HFFc6 (cell line): Measurements from ENCODE around the gene USP9Y. TPM values are rescaled to one million over a fixed set of nuclear protein-coding genes. Genes with fewer than 3 reads are reported as not detected.
A peak's percentile ranks its signal among the peaks of the same experiment; 100 is the strongest.

Source experiments
- DNase-seq: peaks from one replicate; pipeline ENCODE4 v3.0.0-alpha.2; 2018
- H3K27ac Mint-ChIP-seq: 2 replicates; pipeline ENCODE4 v1.8.0; 2020; ENCODE audit warnings: mild to moderate bottlenecking, mixed read lengths
- H3K27me3 Mint-ChIP-seq: 2 replicates; pipeline ENCODE4 v1.8.0; 2021; ENCODE audit warnings: mild to moderate bottlenecking, moderate library complexity, mixed read lengths; ENCODE audit not compliant: insufficient read depth
- H3K36me3 Mint-ChIP-seq: 2 replicates; pipeline ENCODE4 v1.8.0; 2021; ENCODE audit warnings: low read depth, mixed read lengths
- H3K4me1 Mint-ChIP-seq: 2 replicates; pipeline ENCODE4 v1.8.0; 2020; ENCODE audit warnings: low read depth, mixed read lengths
- H3K4me3 Mint-ChIP-seq: 2 replicates; pipeline ENCODE4 v1.8.0; 2020; ENCODE audit warnings: mild to moderate bottlenecking, moderate library complexity, mixed read lengths
- H3K9me3 Mint-ChIP-seq: 2 replicates; pipeline ENCODE4 v1.8.0; 2020; ENCODE audit warnings: mild to moderate bottlenecking, mixed read lengths
- total RNA-seq, 6 experiments: library from RNA; stranded (reverse); fragmentation: NEBNext Ultra II Directional; extraction: Animal tissue kit (Norgen Biotek cat#: 25700); gene quantifications; 2 replicates in 1 of 6; 3 replicates in 5 of 6; pipeline ENCODE4 v1.2.3, GENCODE V29; 2021
- TF ChIP-seq, protein P1 (sequence below): fragments of 200-600 bp; sonication (generic); IDR thresholded peaks from 2 replicates; pipeline ENCODE4 v1.5.0; 2021; ENCODE audit warnings: antibody characterized with exemption, mild to moderate bottlenecking

The USP9Y gene
- total RNA-seq, 6 experiments from 2014 or later = 16.7 to 21.1 (median 17.4) TPM

DNA sequence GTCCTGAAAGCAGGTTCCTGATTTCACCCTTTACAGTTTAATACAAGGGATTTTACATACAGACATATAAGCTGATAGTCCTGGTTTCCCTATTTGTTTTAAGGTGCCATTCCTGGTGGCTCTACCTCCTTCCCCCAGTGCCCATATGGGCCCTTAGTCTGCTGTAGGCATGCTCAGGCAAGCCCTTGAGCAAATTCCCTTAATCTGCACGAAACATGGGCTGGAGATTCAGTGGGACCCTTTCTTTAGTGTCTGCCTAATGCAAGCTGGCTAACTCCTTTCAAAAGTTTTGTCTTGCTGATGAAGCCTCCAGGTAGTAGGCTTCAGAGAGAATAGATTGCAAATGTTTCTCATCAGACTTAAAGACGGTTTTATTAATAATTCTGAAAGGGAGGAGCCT is 22.9 kb upstream of the USP9Y start:
- Mint-ChIP-seq H3K9me3 (peaks cover 7% of the 10 kb centered on the region; the same call in 1 of the 2 replicates), H3K4me3 (no peak overlapping the region), H3K27me3 (no peaks in the 10 kb centered on the region; the same call in 1 of the 2 replicates), H3K4me1 (peaks cover 22% of the 10 kb centered on the region), H3K27ac (no peak overlapping the region), H3K36me3 (peaks cover 13% of the 10 kb centered on the region)
- TF ChIP-seq, protein P1, sequence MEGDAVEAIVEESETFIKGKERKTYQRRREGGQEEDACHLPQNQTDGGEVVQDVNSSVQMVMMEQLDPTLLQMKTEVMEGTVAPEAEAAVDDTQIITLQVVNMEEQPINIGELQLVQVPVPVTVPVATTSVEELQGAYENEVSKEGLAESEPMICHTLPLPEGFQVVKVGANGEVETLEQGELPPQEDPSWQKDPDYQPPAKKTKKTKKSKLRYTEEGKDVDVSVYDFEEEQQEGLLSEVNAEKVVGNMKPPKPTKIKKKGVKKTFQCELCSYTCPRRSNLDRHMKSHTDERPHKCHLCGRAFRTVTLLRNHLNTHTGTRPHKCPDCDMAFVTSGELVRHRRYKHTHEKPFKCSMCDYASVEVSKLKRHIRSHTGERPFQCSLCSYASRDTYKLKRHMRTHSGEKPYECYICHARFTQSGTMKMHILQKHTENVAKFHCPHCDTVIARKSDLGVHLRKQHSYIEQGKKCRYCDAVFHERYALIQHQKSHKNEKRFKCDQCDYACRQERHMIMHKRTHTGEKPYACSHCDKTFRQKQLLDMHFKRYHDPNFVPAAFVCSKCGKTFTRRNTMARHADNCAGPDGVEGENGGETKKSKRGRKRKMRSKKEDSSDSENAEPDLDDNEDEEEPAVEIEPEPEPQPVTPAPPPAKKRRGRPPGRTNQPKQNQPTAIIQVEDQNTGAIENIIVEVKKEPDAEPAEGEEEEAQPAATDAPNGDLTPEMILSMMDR = no peak
- DNase-seq = no peak

- Mint-ChIP-seq H3K27me3 (no peaks in the 10 kb centered on the region; the same call in 1 of the 2 replicates), H3K36me3 (peaks cover 11% of the 10 kb centered on the region), H3K27ac (peak overlapping the region; percentile 78), H3K9me3 (peaks cover 5% of the 10 kb centered on the region; the same call in 1 of the 2 replicates), H3K4me1 (peaks cover 36% of the 10 kb centered on the region), H3K4me3 (peak overlapping the region; percentile 46)
- TF ChIP-seq, protein P1 = no peak
- DNase-seq = no peak
Measured at GRCh38 chrY:12681535-12681934, 19.5 kb upstream of the USP9Y start.

DNA sequence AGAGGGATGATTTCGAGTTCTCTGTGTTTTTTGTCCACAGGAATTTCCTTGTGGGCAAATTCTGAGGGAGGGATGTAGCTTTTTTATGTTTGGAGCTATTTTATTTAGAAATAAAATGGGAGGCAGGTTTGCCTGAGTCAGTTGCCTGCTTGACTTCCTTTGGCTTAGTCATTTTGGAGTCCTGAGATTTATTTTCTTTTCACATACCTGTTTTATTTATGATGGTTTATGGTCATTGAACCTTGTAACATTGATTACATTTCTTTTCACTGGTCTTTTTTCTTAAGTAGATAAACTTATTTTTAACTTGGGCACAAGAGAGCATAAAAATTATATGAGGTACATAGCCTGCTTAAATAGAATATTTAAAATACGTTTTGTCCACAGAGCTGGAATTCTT is 12.7 kb upstream of the USP9Y start:
- Mint-ChIP-seq H3K9me3 (no peaks in the 10 kb centered on the region), H3K4me3 (peak overlapping the region; percentile 59; the same call in 1 of the 2 replicates), H3K36me3 (peaks cover 31% of the 10 kb centered on the region), H3K27ac (peak overlapping the region; percentile 81), H3K27me3 (no peaks in the 10 kb centered on the region), H3K4me1 (peaks cover 38% of the 10 kb centered on the region)
- TF ChIP-seq, protein P1 = no peak
- DNase-seq = peak; percentile 9

DNA sequence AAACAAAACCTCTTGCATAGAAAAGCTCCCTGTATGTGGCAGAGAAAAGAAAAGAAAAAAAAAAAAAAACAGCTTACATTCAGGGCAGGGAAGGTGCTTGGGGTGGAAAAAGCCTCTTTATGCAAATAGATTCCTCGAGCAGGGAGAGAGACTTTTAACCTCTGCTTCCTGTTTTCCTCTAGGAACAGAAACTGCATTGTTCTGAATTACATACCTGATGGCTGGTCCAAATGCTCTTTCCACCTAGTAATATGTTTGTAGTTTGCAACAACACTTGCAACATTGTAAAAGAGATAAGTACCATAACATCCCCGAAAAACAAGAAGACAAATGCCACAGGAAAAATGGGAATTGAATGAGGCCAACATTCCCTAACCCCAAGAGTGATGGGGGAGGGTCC is 944 bp upstream of the USP9Y start:
- H3K4me1 Mint-ChIP-seq = peaks cover 55% of the 10 kb centered on the region
- no peak overlapping the region for H3K4me3 Mint-ChIP-seq
- TF ChIP-seq, protein P1 = no peak
- H3K27me3 Mint-ChIP-seq = peaks cover 2% of the 10 kb centered on the region; the same call in 1 of the 2 replicates
- H3K9me3 Mint-ChIP-seq = peaks cover 5% of the 10 kb centered on the region
- H3K36me3 Mint-ChIP-seq = peaks cover 18% of the 10 kb centered on the region
- DNase-seq = no peak
- no peak overlapping the region for H3K27ac Mint-ChIP-seq

DNA sequence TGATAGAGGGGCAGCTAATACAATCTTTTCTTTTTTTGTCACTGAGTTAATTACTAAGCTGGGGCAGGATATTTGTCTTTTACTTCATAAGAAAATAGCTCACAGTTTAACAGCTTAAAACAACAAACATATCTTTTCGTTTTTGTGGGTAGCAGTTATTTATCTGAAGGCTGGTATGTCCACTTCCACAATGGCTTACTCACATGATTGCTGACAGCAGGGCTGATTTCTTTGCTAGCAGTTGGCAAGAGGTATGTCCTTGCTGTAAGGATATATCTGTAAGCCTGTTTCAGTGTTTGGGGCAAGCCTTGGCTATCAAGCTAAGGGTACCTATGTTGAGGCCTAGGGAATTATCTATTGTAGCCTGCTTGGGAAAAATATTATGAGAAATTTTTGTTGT is 1.1 kb downstream of the USP9Y start:
- Mint-ChIP-seq H3K27me3 (peaks cover 2% of the 10 kb centered on the region; the same call in 1 of the 2 replicates), H3K27ac (peak overlapping the region; percentile 79), H3K4me3 (peak overlapping the region; percentile 67), H3K4me1 (peaks cover 70% of the 10 kb centered on the region), H3K36me3 (peaks cover 33% of the 10 kb centered on the region), H3K9me3 (peaks cover 5% of the 10 kb centered on the region)
- TF ChIP-seq, protein P1 = no peak
- peak; percentile 61 for DNase-seq

DNA sequence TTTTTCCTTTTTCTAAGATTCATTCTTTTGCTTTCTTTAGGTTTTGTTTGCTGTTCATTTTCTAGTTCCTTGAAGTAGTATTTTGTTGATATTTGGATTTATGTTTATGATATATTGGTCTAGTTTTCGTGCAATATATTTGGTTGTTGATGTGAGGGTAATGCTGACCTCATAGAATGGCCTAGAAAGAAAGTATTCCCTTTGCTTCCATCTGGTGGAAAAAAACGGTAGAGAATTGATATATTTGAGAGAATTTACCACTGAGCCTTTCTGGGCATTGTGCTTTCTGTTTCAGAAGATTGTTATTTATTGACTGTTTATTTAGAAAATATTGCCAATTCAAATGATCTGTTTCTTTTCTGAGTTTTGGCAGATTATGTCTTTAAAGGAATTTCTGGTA is 9.4 kb downstream of the USP9Y start:
- peaks cover 49% of the 10 kb centered on the region for H3K4me1 Mint-ChIP-seq
- peak; percentile 13 for DNase-seq

More for the DNA sequence above, 9.4 kb downstream of the USP9Y start:
- peak overlapping the region; percentile 49 for H3K4me3 Mint-ChIP-seq
- H3K27me3 Mint-ChIP-seq = no peaks in the 10 kb centered on the region
- H3K9me3 Mint-ChIP-seq = no peaks in the 10 kb centered on the region
- TF ChIP-seq, protein P1 = peak; percentile 59; the same call in 1 of the 2 replicates
- peak overlapping the region; percentile 66 for H3K27ac Mint-ChIP-seq
- H3K36me3 Mint-ChIP-seq = peaks cover 18% of the 10 kb centered on the region
